ENCODE results near the gene GRM1. TPM values are rescaled to one million over a fixed set of nuclear protein-coding genes. Genes with fewer than 3 reads are reported as not detected.

GRM1 gene
- total and polyA plus RNA-seq, 2 of the 4 experiments (the other 2 are of a cell fraction): not detected

- BruUV-seq (replicated peaks): no TSS peak
- ATAC-seq (ENCODE audit: low read depth) (no peak; the same call in 1 of the 2 replicates), DNase-seq (peak; percentile 27)
- in situ Hi-C loops (cut with MboI; ENCODE audit: low sequenced_read_pairs): no loop called here
- H3K79me1 ChIP-seq (ENCODE audit: low read depth in 1 of 2, low read length in 2 of 2): no peaks in the 10 kb centered on the region
- no CpG with 5 or more reads among the region's 8 CpGs for WGBS, 2 experiments (ENCODE audit: extremely low coverage in 2 of 2, insufficient read length in 1 of 2)
- CTCF ChIA-PET: no interaction called here
- no peak overlapping the region for H3K27ac ChIP-seq (ENCODE audit: insufficient read depth, low read length)
- no peaks in the 10 kb centered on the region for H3K27me3 ChIP-seq (ENCODE audit: control insufficient read depth, insufficient read depth, low read length)
- H3K4me2 ChIP-seq (ENCODE audit: low read depth, low read length): no peak overlapping the region
- no peaks in the 10 kb centered on the region for H4K20me1 ChIP-seq (ENCODE audit: insufficient read depth, low read length)
- no peak overlapping the region for H3K56ac ChIP-seq (ENCODE audit: extremely low read depth, insufficient read depth, low read length)
- H4K8ac ChIP-seq (ENCODE audit: low read depth in 2 of 2, low read length in 2 of 2): no peak overlapping the region
- H2AK5ac ChIP-seq (ENCODE audit: low read depth, low read length): no peak overlapping the region
- no peaks in the 10 kb centered on the region for H3K9me3 ChIP-seq (ENCODE audit: control insufficient read depth, insufficient read depth, low read length)
- H2BK5ac ChIP-seq (ENCODE audit: low read depth, low read length, poor library complexity, severe bottlenecking): no peak overlapping the region
- H3K36me3 ChIP-seq (ENCODE audit: control insufficient read depth, insufficient read depth, low read length): no peaks in the 10 kb centered on the region
- no peak overlapping the region for H3K18ac ChIP-seq (ENCODE audit: low read depth, low read length)
- no peak overlapping the region for H2AK9ac ChIP-seq (replicated peaks; ENCODE audit: low read depth, low read length, poor library complexity)
- 0 out of 2 replicates have a peak, but pooled peaks cover 2% of the 10 kb centered on the region for H3K9me1 ChIP-seq (ENCODE audit: insufficient read depth, low read length)
- H3K4me3 ChIP-seq (ENCODE audit: insufficient read depth, low read depth, low read length): no peak overlapping the region
- H2BK20ac ChIP-seq (ENCODE audit: low read depth, low read length): no peak overlapping the region
- dilution Hi-C loops (cut with HindIII; ENCODE audit: low sequenced_read_pairs, unreplicated experiment): no loop called here
- POLR2A ChIA-PET (ENCODE audit: unreplicated experiment): no interaction called here
- no peak overlapping the region for H3K9ac ChIP-seq (ENCODE audit: low read depth, low read length)
- H2AFZ ChIP-seq (replicated peaks; ENCODE audit: low read length, poor library complexity): no peak overlapping the region
- H4K91ac ChIP-seq (ENCODE audit: insufficient read depth, low read depth, low read length): no peak overlapping the region
- H4K5ac ChIP-seq (ENCODE audit: low read depth, low read length): no peak overlapping the region
- TF ChIP-seq MAFK (IDR thresholded peaks at IDR 0.05; ENCODE audit: low read depth, low read length): peak; percentile 30
- TF ChIP-seq RAD21 (IDR thresholded peaks at IDR 0.05; ENCODE audit: low read length): no peak
- peak; percentile 72 for TF ChIP-seq NFE2L2 (IDR thresholded peaks at IDR 0.05; ENCODE audit: low read depth, low read length)
- H2BK120ac ChIP-seq (ENCODE audit: low read depth, low read length): no peak overlapping the region
- no peak overlapping the region for H3K23ac ChIP-seq (ENCODE audit: low read depth, low read length)
- no peak overlapping the region for H2BK15ac ChIP-seq (ENCODE audit: low read depth, low read length)
- H3K14ac ChIP-seq (replicated peaks; ENCODE audit: low read depth, low read length): no peak overlapping the region
- intact Hi-C loops (cut with micrococcal nuclease): no loop called here
- no peak overlapping the region for H3K4ac ChIP-seq (ENCODE audit: low read depth, low read length)
- H3K4me1 ChIP-seq (ENCODE audit: control insufficient read depth, insufficient read depth, low read length): no peaks in the 10 kb centered on the region
These were observed 328.9 kb downstream of the GRM1 start for GRCh38 chr6:146357578-146358430.

Data from IMR-90 (cell line).